Measurements from ENCODE around the gene C14orf132.

C14orf132 gene

GRCh38 chr14:96084796-96085195, 45.6 kb downstream of the C14orf132 start:
- DNase-seq = no peak

- no peak for DNase-seq
These were observed 46.2 kb downstream of the C14orf132 start for GRCh38 chr14:96085369-96085768.

- DNase-seq = no peak
These were observed 46.9 kb downstream of the C14orf132 start for GRCh38 chr14:96086032-96086431.

GRCh38 chr14:96086574-96087077, 47.5 kb downstream of the C14orf132 start:
- no peak for DNase-seq

GRCh38 chr14:96088074-96088473, 48.9 kb downstream of the C14orf132 start:
- DNase-seq = no peak

- no peak for DNase-seq
These were observed 49.3 kb downstream of the C14orf132 start for GRCh38 chr14:96088481-96088880.

GRCh38 chr14:96088911-96089310, 49.7 kb downstream of the C14orf132 start:
- DNase-seq = no peak

GRCh38 chr14:96089401-96089800, 50.2 kb downstream of the C14orf132 start:
- DNase-seq = no peak

GRCh38 chr14:96090441-96091148, 51.4 kb downstream of the C14orf132 start:
- peak; percentile 93 for DNase-seq

GRCh38 chr14:96091149-96091693, 52.1 kb downstream of the C14orf132 start:
- no peak for DNase-seq

GRCh38 chr14:96091941-96092411, 52.8 kb downstream of the C14orf132 start:
- DNase-seq = no peak

GRCh38 chr14:96092936-96093335, 53.8 kb downstream of the C14orf132 start:
- no peak for DNase-seq

GRCh38 chr14:96094211-96094610, 55.0 kb downstream of the C14orf132 start:
- no peak for DNase-seq

- DNase-seq = no peak
These were observed 55.5 kb downstream of the C14orf132 start for GRCh38 chr14:96094656-96095055.

- DNase-seq = no peak
These were observed 55.9 kb downstream of the C14orf132 start for GRCh38 chr14:96095058-96095457.

- DNase-seq = peak; percentile 56
These were observed 56.7 kb downstream of the C14orf132 start for GRCh38 chr14:96095581-96096476.

- DNase-seq = no peak
These were observed 57.8 kb downstream of the C14orf132 start for GRCh38 chr14:96096639-96097610.

GRCh38 chr14:96097752-96098151, 58.6 kb downstream of the C14orf132 start:
- no peak for DNase-seq

GRCh38 chr14:96098309-96098998, 59.3 kb downstream of the C14orf132 start:
- DNase-seq = peak; percentile 63

GRCh38 chr14:96098999-96099335, 59.8 kb downstream of the C14orf132 start:
- no peak for DNase-seq
